GM18870 (cell line): ENCODE results near the gene SUMF2.
A peak's percentile ranks its signal among the peaks of the same experiment; 100 is the strongest.
"Not testable (repeated sequence)": the region's sequence is repeated elsewhere in the genome, so short reads cannot be mapped to it uniquely, and the experiment has no call there.

Experiments used
- ATAC-seq: cut with Tn5 transposase; IDR thresholded peaks from one replicate; pipeline ENCODE4 v1.9.1; 2021; ENCODE audit warnings: moderate library complexity; ENCODE audit not compliant: unreplicated experiment

Gene SUMF2

GRCh38 chr7:56063882-56064625 is at the start of gene SUMF2:
TSS of gene SUMF2 (plus strand) at chr7:56064286. CDS start at chr7:56064312, 26 bp downstream.
- ATAC-seq = peak; percentile 79

GRCh38 chr7:56017015-56017414 is 47.1 kb upstream of the SUMF2 start:
- not testable (repeated sequence) for ATAC-seq

GRCh38 chr7:56019501-56019900 is 44.6 kb upstream of the SUMF2 start:
- ATAC-seq = no peak

- no peak for ATAC-seq
Observed at GRCh38 chr7:56023500-56023899, 40.6 kb upstream of the SUMF2 start.

- no peak for ATAC-seq
Observed at GRCh38 chr7:56026538-56026937, 37.5 kb upstream of the SUMF2 start.

DNA sequence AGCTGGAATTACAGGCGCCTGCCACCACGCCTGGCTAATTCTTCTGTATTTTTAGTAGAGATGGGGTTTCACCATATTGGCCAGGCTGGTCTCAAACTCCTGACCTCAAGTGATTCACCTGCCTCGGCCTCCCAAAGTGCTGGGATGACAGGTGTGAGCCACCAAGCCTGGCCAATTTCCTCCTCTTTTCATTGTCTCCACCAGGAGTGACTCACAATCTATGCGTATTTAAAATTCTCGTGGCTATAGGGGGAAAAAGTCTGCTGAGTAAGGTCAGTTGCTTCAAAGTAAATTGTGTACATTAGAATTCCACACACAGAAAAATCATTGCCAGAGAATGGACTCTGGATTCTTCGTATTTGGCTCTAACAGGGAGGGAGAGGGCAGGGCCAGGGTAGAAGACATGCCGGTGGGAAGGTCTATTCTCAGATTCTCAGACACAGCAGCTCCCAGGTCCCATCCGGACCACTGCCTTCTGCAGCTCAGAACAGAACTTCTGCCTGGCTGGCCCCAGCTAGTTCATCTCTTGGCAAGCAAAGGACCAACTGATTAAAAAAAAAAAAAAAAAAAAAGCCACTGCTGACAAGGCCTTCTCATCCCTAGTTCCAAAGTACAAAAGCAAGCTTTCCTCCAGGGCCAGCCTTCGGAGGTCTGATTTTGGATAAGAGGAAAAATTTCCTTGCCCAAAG is 35.0 kb upstream of the SUMF2 start:
- no peak for ATAC-seq

DNA sequence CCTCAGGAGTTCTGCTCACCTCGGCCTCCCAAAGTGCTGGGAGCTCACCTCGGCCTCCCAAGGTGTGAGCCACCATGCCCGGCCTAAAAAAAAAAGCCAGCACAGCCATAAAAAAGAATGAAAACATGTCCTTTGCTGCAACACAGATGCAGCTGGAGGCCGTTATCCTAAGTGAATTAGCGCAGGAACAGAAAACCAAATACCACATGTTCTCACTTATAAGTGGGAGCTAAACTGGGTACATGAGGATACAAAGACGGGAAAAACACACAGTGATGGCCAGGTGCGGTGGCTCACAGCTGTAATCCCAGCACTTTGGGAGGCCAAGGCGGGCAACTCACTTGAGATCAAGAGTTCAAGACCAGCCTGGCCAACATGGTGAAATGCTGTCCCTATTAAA is 33.7 kb upstream of the SUMF2 start:
- no peak for ATAC-seq

DNA sequence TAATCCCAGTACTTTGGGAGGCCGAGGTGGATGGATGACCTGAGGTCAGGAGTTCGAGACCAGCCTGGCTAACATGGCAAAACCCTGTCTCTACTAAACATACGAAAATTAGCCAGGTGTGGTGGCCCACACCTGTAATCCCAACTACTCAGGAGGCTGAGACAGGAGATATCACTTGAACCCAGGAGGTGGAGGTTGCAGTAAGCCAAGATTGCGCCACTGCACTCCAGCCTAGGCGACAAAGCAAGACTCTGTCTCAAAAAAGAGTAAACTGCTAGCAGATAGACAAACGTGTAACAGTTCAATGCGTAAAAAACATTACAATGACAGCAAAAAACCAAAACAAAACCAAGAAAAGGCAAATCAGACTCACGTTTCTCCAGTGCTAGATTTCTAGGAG is 32.5 kb upstream of the SUMF2 start:
- not testable (repeated sequence) for ATAC-seq

DNA sequence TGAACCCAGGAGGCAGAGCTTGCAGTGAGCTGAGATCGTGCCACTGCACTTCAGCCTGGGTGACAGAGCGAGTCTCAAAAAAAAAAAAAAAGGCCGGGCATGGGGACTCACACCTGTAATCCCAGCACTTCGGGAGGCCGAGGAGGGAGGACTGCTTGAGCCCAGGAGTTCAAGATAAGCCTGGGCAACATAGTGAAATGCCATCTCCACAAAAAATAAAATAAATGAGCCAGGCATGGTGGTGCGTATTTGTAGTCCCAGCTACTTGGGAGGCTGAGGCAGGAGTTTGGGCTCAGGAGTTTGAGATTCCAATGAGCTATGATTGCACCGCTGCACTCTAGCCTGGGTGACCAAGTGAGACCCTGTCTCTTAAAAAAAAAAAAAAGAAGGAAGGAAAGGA is 31.5 kb upstream of the SUMF2 start:
- not testable (repeated sequence) for ATAC-seq

DNA sequence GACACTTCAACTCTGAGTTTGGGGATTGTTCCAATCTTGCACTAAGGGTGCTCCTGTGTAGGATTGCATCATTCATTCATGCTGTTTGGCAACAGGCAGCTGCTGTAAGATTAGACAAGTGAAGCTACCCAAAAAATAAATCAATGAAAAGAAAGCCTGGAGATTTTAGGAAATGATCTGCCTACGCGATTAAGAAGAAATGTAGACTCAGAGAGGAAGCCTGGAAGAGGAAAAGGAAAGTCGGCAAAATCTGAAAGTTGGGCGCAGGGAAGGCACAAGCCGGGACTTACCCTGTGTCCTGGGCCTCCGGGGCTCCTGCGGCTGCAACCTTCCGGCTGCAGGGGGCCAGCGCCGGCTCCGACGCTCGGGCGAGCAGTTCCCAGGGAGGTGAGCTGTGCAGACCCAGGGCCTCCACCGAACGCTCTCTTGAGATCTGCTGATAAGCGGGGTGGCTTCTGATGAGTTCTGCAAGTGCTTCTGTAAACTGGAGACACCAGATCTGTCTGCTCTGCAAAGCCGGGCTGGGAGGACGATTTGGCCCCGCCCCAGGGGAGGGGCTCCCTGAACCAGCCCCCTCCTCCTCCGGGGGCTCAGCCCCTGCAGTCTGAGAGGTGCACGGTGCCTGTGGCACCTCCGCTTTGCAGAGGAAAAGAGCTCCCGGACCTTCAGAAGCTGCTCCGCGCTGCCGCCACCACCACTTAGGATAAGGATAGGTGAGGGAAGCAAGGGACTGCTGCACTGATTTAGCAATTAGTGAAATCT is 30.2 kb upstream of the SUMF2 start:
- peak; percentile 91 for ATAC-seq

DNA sequence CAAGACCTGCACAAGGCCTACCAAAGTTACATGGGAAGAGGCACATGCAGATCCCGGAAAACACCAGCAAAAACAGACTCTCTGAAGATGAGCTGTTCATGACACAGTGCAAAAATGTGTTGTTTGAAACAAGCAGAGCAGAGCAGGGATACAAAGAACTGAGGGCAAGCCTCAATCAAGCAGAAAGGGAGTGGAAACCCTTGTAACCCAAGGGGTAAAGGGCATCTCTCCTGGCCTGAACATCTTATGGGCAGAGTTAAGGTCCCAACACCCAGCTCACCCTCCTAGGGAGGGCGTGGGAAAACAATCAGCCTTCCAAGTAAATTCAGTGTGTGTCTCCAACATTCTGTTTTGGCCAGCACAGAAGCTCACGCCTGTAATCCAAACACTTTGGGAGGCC is 23.4 kb upstream of the SUMF2 start:
- no peak for ATAC-seq

DNA sequence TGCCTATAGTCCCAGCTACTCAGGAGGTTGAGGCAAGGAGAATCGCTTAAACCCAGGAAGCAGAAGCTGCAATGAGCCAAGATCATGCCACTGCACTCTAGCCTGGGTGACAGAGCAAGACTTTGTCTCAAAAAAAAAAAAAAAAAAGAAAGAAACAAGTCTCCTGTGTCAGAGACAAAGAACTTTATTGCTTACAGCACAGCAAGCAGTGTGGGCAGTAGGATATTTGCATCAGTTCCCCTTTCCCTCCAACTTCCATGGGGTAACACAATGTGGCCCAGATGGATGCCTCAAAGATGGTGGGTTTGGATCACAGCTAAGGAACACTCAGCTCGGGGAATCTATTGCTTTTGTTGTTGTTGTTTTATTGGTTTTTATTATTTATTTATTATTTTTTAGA is 18.3 kb upstream of the SUMF2 start:
- ATAC-seq = not testable (repeated sequence)

- ATAC-seq = no peak
Observed at GRCh38 chr7:56046721-56047445, 17.2 kb upstream of the SUMF2 start.

- ATAC-seq = not testable (repeated sequence)
Observed at GRCh38 chr7:56047446-56048116, 16.5 kb upstream of the SUMF2 start.

GRCh38 chr7:56048245-56048644 is 15.8 kb upstream of the SUMF2 start:
- ATAC-seq = no peak

DNA sequence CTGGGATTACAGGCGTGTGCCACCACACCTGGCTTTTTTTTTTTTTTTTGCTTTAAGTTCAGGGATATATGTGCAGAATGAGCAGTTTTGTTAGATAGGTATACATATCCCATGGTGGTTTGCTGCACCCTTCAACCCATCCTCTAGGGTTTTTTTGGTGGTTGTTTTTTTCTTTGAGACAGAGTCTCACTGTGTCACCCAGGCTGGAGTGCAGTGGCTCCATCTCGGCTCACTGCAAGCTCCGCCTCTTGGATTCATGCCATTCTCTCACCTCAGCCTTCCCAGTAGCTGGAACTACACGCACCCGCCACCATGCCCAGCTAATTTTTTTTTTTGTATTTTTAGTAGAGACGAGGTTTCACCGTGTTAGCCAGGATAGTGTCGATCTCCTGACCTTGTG is 15.3 kb upstream of the SUMF2 start:
- ATAC-seq = not testable (repeated sequence)

- no peak for ATAC-seq
Observed at GRCh38 chr7:56051053-56051338, 13.1 kb upstream of the SUMF2 start.

- ATAC-seq = peak; percentile 89
Observed at GRCh38 chr7:56051339-56052191, 12.5 kb upstream of the SUMF2 start, which contains the start of the genes CCT6A and PSPH. TSS of gene CCT6A (plus strand) at chr7:56051765. CDS start at chr7:56051849, 84 bp downstream. TSS of gene PSPH (minus strand) at chr7:56051444. CDS start at chr7:56021212, 30,232 bp downstream.

DNA sequence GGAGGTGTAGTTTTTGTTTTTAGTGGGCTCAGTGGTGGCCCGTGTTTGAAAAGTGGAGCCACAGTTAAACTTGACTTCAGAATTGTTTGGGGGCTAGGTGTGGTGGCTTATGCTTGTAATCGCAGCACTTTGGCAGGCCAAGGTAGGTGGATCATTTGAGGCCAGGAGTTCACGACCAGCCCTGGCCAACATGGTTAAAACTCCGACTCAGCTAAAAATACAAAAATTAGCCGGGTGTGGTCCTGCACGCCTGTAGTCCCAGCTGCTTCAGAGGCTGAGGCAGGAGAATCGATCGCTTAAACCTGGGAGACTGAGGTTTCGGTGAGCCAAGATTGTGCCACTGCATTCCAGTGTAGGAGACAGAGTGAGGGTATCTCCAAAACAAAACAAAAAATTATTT is 10.7 kb upstream of the SUMF2 start:
- ATAC-seq = no peak

DNA sequence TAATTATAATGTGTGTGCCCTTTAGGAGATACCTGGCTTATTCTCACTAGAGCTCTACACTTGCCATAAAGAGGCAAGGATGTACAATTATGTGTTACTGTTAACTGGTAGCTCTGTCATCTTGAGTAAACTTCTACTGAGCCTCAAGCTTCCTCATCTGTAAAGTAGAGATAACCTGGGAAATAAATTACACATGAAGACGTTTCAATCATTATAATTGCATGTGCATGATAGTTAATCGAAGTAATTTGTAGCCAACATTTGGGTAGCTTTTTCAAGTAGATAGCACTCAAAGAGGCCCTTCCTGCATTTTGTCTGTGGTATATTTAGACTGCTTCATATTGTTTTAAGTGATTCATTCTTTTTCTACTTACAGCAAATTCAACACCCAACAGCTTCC is 10.1 kb upstream of the SUMF2 start:
- ATAC-seq = no peak
